C4-2B (cell line): ENCODE results near the gene DOCK3.

Source experiments
- H3K27ac ChIP-seq: fragments of 450-650 bp; 2 replicates; pipeline ENCODE4 v1.5.1; 2017
- CTCF ChIP-seq: fragments of 450-650 bp; conservative IDR thresholded peaks from 2 replicates; pipeline ENCODE4 v1.5.1; 2017; ENCODE audit warnings: mild to moderate bottlenecking
- ZFX ChIP-seq: fragments of 450-650 bp; IDR thresholded peaks from 2 replicates; pipeline ENCODE4 v1.6.1; 2017

DOCK3 gene

GRCh38 chr3:51279448-51279847, 604.7 kb downstream of the DOCK3 start:
- no peak overlapping the region for H3K27ac ChIP-seq
- TF ChIP-seq CTCF: no peak
- no peak for TF ChIP-seq ZFX

GRCh38 chr3:51280176-51280575, 605.4 kb downstream of the DOCK3 start:
- no peak for TF ChIP-seq CTCF
- no peak for TF ChIP-seq ZFX

GRCh38 chr3:51282931-51283330, 608.2 kb downstream of the DOCK3 start:
- TF ChIP-seq ZFX (no peak), CTCF (no peak)

More at GRCh38 chr3:51280176-51280575, 605.4 kb downstream of the DOCK3 start:
- no peak overlapping the region for H3K27ac ChIP-seq

GRCh38 chr3:51283421-51283820, 608.7 kb downstream of the DOCK3 start:
- H3K27ac ChIP-seq: no peak overlapping the region
- TF ChIP-seq CTCF (no peak), ZFX (no peak)

More at GRCh38 chr3:51282931-51283330, 608.2 kb downstream of the DOCK3 start:
- no peak overlapping the region for H3K27ac ChIP-seq

GRCh38 chr3:51295625-51296024, 620.9 kb downstream of the DOCK3 start:
- no peak overlapping the region for H3K27ac ChIP-seq
- TF ChIP-seq CTCF (no peak), ZFX (no peak)

- TF ChIP-seq CTCF (no peak), ZFX (no peak)
- H3K27ac ChIP-seq: no peak overlapping the region
Observed at GRCh38 chr3:51297333-51297732, 622.6 kb downstream of the DOCK3 start.

GRCh38 chr3:51304230-51304629, 629.5 kb downstream of the DOCK3 start:
- TF ChIP-seq ZFX (no peak), CTCF (no peak)
- H3K27ac ChIP-seq: no peak overlapping the region
